HEK293 (cell line): ENCODE data around the gene RRM1.
"Not testable (repeated sequence)": the region's sequence is repeated elsewhere in the genome, so short reads cannot be mapped to it uniquely, and the experiment has no call there.

Experiments
- CTCF ChIA-PET: fragments of 350-600 bp; formaldehyde crosslinking; extraction: SDS; loops from one replicate; lab custom pipeline; 2021; ENCODE audit warnings: antibody characterized with exemption; lab: Yijun Ruan, JAX
- POLR2A ChIA-PET: fragments of 300-600 bp; formaldehyde crosslinking; extraction: SDS; loops from one replicate; lab custom pipeline; 2020; ENCODE audit warnings: antibody characterized with exemption, inconsistent platforms; lab: Yijun Ruan, JAX
- H3K27ac ChIP-seq: fragments of 200-500 bp; sonication (Bioruptor generic); 2 replicates; pipeline ENCODE4 v1.5.1; 2014; ENCODE audit warnings: low read depth, low read length, control low read depth, inconsistent platforms; ENCODE audit errors: extremely low read depth
- H3K36me3 ChIP-seq, 2 experiments: fragments of 200-500 bp in 1 of 2; sonication (Bioruptor generic) in 1 of 2; 1 replicate in 1 of 2; 2 replicates in 1 of 2; pipeline ENCODE4 v1.5.1; 2014 to 2017; ENCODE audit warnings: inconsistent platforms in 2 of 2, low read length in 2 of 2; ENCODE audit not compliant: control insufficient read depth in 2 of 2, insufficient read depth in 1 of 2
- H3K4me1 ChIP-seq: fragments of 200-500 bp; sonication (Bioruptor generic); 2 replicates; pipeline ENCODE4 v1.5.1; 2014; ENCODE audit warnings: mild to moderate bottlenecking, low read length, inconsistent platforms; ENCODE audit not compliant: control insufficient read depth, insufficient read depth
- H3K4me3 ChIP-seq: 2 replicates; pipeline ENCODE4 v1.5.1; 2011; ENCODE audit warnings: low read depth, mild to moderate bottlenecking, control low read depth, low read length, moderate library complexity
- H3K9me3 ChIP-seq: fragments of 200-500 bp; sonication (Bioruptor generic); 2 replicates; pipeline ENCODE4 v1.5.1; 2014; ENCODE audit warnings: low read depth, low read length, inconsistent platforms; ENCODE audit not compliant: control insufficient read depth, insufficient read depth
- HOXA7 ChIP-seq: sonication (generic); formaldehyde crosslinking; IDR thresholded peaks from 2 replicates; pipeline ENCODE4 v1.8.1; 2022; ENCODE audit warnings: missing genetic modification reagents, borderline replicate concordance
- OVOL3 ChIP-seq: fragments of 450-650 bp; formaldehyde crosslinking; IDR thresholded peaks from 2 replicates; pipeline ENCODE4 v1.5.1; 2016; ENCODE audit warnings: missing biosample characterization, missing genetic modification characterization
- YY1 ChIP-seq: fragments of 450-650 bp; formaldehyde crosslinking; IDR thresholded peaks from 2 replicates; pipeline ENCODE4 v1.5.1; 2018; ENCODE audit warnings: missing biosample characterization, missing genetic modification characterization
- ZBTB17 ChIP-seq: fragments of 450-650 bp; formaldehyde crosslinking; IDR thresholded peaks from 2 replicates; pipeline ENCODE4 v1.5.1; 2016; ENCODE audit warnings: missing biosample characterization, missing genetic modification characterization
- ZBTB8A ChIP-seq: fragments of 450-650 bp; formaldehyde crosslinking; IDR thresholded peaks from 2 replicates; pipeline ENCODE4 v1.5.1; 2016; ENCODE audit warnings: missing biosample characterization, missing genetic modification characterization
- ZNF10 ChIP-seq: fragments of 450-650 bp; formaldehyde crosslinking; IDR thresholded peaks from 2 replicates; pipeline ENCODE4 v1.5.1; 2017; ENCODE audit warnings: missing biosample characterization, missing genetic modification characterization
- ZNF140 ChIP-seq: fragments of 450-650 bp; formaldehyde crosslinking; IDR thresholded peaks from 2 replicates; pipeline ENCODE4 v1.5.1; 2016; ENCODE audit warnings: missing biosample characterization, missing genetic modification characterization
- ZNF155 ChIP-seq: fragments of 450-650 bp; formaldehyde crosslinking; IDR thresholded peaks from 2 replicates; pipeline ENCODE4 v1.5.1; 2016; ENCODE audit warnings: missing biosample characterization, missing genetic modification characterization
- ZNF184 ChIP-seq: fragments of 450-650 bp; IDR thresholded peaks from 2 replicates; pipeline ENCODE4 v1.5.1; 2018; ENCODE audit warnings: missing biosample characterization, mild to moderate bottlenecking, missing genetic modification characterization
- ZNF202 ChIP-seq: fragments of 450-650 bp; formaldehyde crosslinking; IDR thresholded peaks from 2 replicates; pipeline ENCODE4 v1.5.1; 2016; ENCODE audit warnings: missing biosample characterization, missing genetic modification characterization, borderline replicate concordance
- ZNF221 ChIP-seq: fragments of 450-650 bp; formaldehyde crosslinking; IDR thresholded peaks from 2 replicates; pipeline ENCODE4 v1.5.1; 2017; ENCODE audit warnings: missing biosample characterization, missing genetic modification characterization, borderline replicate concordance
- ZNF248 ChIP-seq: fragments of 450-650 bp; formaldehyde crosslinking; IDR thresholded peaks from 2 replicates; pipeline ENCODE4 v1.5.1; 2017; ENCODE audit warnings: missing biosample characterization, missing genetic modification characterization
- ZNF311 ChIP-seq: fragments of 450-650 bp; formaldehyde crosslinking; IDR thresholded peaks from 2 replicates; pipeline ENCODE4 v1.5.1; 2017; ENCODE audit warnings: missing biosample characterization, missing genetic modification characterization, borderline replicate concordance
- ZNF354C ChIP-seq: fragments of 450-650 bp; formaldehyde crosslinking; IDR thresholded peaks from 2 replicates; pipeline ENCODE4 v1.5.1; 2016; ENCODE audit warnings: missing biosample characterization, missing genetic modification characterization, low read depth, borderline replicate concordance
- ZNF404 ChIP-seq: fragments of 450-650 bp; formaldehyde crosslinking; IDR thresholded peaks from 2 replicates; pipeline ENCODE4 v1.5.1; 2017; ENCODE audit warnings: missing biosample characterization, missing genetic modification characterization
- ZNF529 ChIP-seq: fragments of 450-650 bp; formaldehyde crosslinking; IDR thresholded peaks from 2 replicates; pipeline ENCODE4 v1.5.1; 2017; ENCODE audit warnings: missing genetic modification characterization, missing biosample characterization; ENCODE audit not compliant: insufficient replicate concordance
- ZNF626 ChIP-seq: fragments of 450-650 bp; sonication (Bioruptor Pico); formaldehyde crosslinking; IDR thresholded peaks from 2 replicates; pipeline ENCODE4 v1.5.1; 2018; ENCODE audit warnings: missing biosample characterization, missing genetic modification characterization, inconsistent platforms
- ZNF658 ChIP-seq: fragments of 450-650 bp; formaldehyde crosslinking; IDR thresholded peaks from 2 replicates; pipeline ENCODE4; 2016; ENCODE audit warnings: missing biosample characterization, missing genetic modification characterization
- ZNF660 ChIP-seq: fragments of 450-650 bp; IDR thresholded peaks from 2 replicates; pipeline ENCODE4 v1.5.1; 2018; ENCODE audit warnings: missing biosample characterization, mild to moderate bottlenecking, missing genetic modification characterization
- TF ChIP-seq, protein P1 (sequence below): fragments of 450-650 bp; IDR thresholded peaks from 2 replicates; pipeline ENCODE4 v1.5.1; 2018; ENCODE audit warnings: missing biosample characterization, mild to moderate bottlenecking, missing genetic modification characterization
- TF ChIP-seq, protein P2 (sequence below): fragments of 450-650 bp; formaldehyde crosslinking; IDR thresholded peaks from 2 replicates; pipeline ENCODE4 v1.5.1; 2016; ENCODE audit warnings: missing biosample characterization, missing genetic modification characterization
- TF ChIP-seq, protein P3 (sequence below): fragments of 450-650 bp; IDR thresholded peaks from 2 replicates; pipeline ENCODE4 v1.5.1; 2018; ENCODE audit warnings: missing biosample characterization, missing genetic modification characterization
- TF ChIP-seq, protein P4 (sequence below): fragments of 450-650 bp; formaldehyde crosslinking; IDR thresholded peaks from 2 replicates; pipeline ENCODE4 v1.5.1; 2016; ENCODE audit warnings: missing biosample characterization, missing genetic modification characterization, borderline replicate concordance

The RRM1 gene

DNA sequence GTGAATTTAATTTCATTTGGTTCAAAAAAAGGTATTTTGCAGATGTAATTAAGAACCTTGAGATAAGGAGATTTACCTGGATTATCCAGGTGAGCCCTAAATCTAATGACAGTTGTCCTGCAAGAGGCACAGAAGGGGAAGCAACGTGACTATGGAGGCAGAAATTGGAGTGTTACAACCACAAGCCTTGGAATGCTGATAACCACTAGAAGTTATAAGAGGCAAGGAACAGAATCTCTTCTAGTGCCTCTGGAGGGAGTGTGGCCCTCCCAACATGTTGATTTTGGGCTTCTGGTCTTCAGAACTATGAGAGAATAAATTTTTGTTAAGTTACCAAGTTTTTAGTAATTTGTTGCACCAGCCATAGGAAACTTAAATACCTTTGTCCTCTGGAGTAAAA is 32.8 kb downstream of the RRM1 start:
- no peaks in the 10 kb centered on the region for H3K4me1 ChIP-seq
- no peak for TF ChIP-seq ZNF354C (tag by site-specific recombination)
- no peak for TF ChIP-seq ZNF155 (tag by site-specific recombination)
- no peak for TF ChIP-seq OVOL3 (tag by site-specific recombination)
- no peak for TF ChIP-seq ZNF660 (tag by site-specific recombination)
- TF ChIP-seq, protein P1, sequence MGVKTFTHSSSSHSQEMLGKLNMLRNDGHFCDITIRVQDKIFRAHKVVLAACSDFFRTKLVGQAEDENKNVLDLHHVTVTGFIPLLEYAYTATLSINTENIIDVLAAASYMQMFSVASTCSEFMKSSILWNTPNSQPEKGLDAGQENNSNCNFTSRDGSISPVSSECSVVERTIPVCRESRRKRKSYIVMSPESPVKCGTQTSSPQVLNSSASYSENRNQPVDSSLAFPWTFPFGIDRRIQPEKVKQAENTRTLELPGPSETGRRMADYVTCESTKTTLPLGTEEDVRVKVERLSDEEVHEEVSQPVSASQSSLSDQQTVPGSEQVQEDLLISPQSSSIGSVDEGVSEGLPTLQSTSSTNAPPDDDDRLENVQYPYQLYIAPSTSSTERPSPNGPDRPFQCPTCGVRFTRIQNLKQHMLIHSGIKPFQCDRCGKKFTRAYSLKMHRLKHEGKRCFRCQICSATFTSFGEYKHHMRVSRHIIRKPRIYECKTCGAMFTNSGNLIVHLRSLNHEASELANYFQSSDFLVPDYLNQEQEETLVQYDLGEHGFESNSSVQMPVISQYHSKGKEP (tag by site-specific recombination), result no peak
- TF ChIP-seq ZNF140 (tag by site-specific recombination), result no peak
- TF ChIP-seq ZNF248 (tag by site-specific recombination), result no peak
- TF ChIP-seq HOXA7 (CRISPR knock-in tag), result no peak
- no peak for TF ChIP-seq ZNF184
- TF ChIP-seq, protein P2, sequence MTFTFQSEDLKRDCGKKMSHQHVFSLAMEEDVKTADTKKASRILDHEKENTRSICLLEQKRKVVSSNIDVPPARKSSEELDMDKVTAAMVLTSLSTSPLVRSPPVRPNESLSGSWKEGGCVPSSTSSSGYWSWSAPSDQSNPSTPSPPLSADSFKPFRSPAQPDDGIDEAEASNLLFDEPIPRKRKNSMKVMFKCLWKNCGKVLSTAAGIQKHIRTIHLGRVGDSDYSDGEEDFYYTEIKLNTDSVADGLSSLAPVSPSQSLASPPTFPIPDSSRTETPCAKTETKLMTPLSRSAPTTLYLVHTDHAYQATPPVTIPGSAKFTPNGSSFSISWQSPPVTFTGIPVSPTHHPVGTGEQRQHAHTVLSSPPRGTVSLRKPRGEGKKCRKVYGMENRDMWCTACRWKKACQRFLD, result no peak
- TF ChIP-seq ZNF529 (tag by site-specific recombination), result no peak
- TF ChIP-seq ZNF202 (tag by site-specific recombination), result no peak
- TF ChIP-seq, all 188 proteins: peak for 0
- Histone ChIP-seq H3K36me3 (peaks cover 29 to 94% of the 10 kb centered on the region in 2 experiments), H3K27ac (no peak overlapping the region), H3K4me3 (no peak overlapping the region), H3K9me3 (no peaks in the 10 kb centered on the region)
- ChIA-PET POLR2A (no interaction called here), CTCF (interaction anchor here (0.5 to 0.6 kb wide), 2 partner anchors 401 to 786 kb away, joined by 4 read pairs; no protein-coding TSS in a partner anchor)

DNA sequence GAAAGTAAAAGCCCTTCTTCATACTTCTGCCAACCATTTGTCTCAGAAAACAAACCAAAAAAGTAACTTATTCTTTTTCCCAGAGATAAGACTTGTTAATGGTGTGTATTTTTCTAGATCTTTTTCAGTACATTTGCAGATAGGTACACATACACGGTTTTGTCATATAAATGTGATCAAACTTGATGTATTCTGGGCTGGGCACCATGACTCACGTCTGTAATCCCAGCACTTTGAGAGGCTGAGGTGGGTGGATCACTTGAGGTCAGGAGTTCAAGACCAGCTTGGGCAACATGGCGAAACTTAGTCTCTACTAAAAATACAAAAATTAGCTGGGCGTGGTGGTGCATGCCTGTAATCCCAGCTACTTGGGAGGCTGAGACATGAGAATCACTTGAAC is 35.6 kb downstream of the RRM1 start:
- POLR2A ChIA-PET, H3K4me3 ChIP-seq, H3K4me1 ChIP-seq, H3K9me3 ChIP-seq, H3K27ac ChIP-seq, CTCF ChIA-PET: not testable (repeated sequence)
- H3K36me3 ChIP-seq, result peaks cover 21 to 97% of the 10 kb centered on the region in 2 experiments

DNA sequence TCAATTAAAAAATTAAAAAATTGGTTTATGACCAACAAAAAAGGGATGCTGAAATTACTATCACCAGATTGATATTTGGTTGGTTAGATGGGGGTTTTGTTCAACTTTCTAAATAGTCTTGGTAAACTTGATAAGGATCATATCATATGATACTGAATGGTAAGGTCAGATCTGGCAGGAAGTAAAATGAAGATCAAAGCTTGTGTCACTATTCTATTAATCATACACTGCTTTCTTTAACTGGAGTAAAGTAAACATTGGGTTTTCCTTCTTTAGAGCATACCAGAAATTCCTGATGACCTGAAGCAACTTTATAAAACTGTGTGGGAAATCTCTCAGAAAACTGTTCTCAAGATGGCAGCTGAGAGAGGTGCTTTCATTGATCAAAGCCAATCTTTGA is 40.2 kb downstream of the RRM1 start:
- CTCF ChIA-PET, result interaction anchor here (0.7 kb wide), 1 partner anchor 41 kb away, joined by 4 read pairs; no protein-coding TSS in a partner anchor
- Histone ChIP-seq H3K27ac (no peak overlapping the region), H3K9me3 (no peaks in the 10 kb centered on the region), H3K4me3 (no peak overlapping the region), H3K4me1 (no peaks in the 10 kb centered on the region), H3K36me3 (peaks cover 17 to 86% of the 10 kb centered on the region in 2 experiments; a peak in 2 of 3 replicates)
- POLR2A ChIA-PET, result no interaction called here
- no peak for TF ChIP-seq YY1 (tag by site-specific recombination)
- no peak for TF ChIP-seq ZBTB8A (tag by site-specific recombination)
- TF ChIP-seq ZNF140 (tag by site-specific recombination), result no peak
- TF ChIP-seq ZNF658 (tag by site-specific recombination), result no peak
- TF ChIP-seq ZNF626 (tag by site-specific recombination), result no peak
- no peak for TF ChIP-seq ZNF10 (tag by site-specific recombination)
- no peak for TF ChIP-seq ZNF221 (tag by site-specific recombination)
- TF ChIP-seq, protein P3, sequence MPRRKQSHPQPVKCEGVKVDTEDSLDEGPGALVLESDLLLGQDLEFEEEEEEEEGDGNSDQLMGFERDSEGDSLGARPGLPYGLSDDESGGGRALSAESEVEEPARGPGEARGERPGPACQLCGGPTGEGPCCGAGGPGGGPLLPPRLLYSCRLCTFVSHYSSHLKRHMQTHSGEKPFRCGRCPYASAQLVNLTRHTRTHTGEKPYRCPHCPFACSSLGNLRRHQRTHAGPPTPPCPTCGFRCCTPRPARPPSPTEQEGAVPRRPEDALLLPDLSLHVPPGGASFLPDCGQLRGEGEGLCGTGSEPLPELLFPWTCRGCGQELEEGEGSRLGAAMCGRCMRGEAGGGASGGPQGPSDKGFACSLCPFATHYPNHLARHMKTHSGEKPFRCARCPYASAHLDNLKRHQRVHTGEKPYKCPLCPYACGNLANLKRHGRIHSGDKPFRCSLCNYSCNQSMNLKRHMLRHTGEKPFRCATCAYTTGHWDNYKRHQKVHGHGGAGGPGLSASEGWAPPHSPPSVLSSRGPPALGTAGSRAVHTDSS (tag by site-specific recombination), result no peak
- TF ChIP-seq ZNF311 (tag by site-specific recombination), result no peak
- no peak for TF ChIP-seq ZBTB17
- no peak for TF ChIP-seq ZNF404 (tag by site-specific recombination)
- TF ChIP-seq, protein P4, sequence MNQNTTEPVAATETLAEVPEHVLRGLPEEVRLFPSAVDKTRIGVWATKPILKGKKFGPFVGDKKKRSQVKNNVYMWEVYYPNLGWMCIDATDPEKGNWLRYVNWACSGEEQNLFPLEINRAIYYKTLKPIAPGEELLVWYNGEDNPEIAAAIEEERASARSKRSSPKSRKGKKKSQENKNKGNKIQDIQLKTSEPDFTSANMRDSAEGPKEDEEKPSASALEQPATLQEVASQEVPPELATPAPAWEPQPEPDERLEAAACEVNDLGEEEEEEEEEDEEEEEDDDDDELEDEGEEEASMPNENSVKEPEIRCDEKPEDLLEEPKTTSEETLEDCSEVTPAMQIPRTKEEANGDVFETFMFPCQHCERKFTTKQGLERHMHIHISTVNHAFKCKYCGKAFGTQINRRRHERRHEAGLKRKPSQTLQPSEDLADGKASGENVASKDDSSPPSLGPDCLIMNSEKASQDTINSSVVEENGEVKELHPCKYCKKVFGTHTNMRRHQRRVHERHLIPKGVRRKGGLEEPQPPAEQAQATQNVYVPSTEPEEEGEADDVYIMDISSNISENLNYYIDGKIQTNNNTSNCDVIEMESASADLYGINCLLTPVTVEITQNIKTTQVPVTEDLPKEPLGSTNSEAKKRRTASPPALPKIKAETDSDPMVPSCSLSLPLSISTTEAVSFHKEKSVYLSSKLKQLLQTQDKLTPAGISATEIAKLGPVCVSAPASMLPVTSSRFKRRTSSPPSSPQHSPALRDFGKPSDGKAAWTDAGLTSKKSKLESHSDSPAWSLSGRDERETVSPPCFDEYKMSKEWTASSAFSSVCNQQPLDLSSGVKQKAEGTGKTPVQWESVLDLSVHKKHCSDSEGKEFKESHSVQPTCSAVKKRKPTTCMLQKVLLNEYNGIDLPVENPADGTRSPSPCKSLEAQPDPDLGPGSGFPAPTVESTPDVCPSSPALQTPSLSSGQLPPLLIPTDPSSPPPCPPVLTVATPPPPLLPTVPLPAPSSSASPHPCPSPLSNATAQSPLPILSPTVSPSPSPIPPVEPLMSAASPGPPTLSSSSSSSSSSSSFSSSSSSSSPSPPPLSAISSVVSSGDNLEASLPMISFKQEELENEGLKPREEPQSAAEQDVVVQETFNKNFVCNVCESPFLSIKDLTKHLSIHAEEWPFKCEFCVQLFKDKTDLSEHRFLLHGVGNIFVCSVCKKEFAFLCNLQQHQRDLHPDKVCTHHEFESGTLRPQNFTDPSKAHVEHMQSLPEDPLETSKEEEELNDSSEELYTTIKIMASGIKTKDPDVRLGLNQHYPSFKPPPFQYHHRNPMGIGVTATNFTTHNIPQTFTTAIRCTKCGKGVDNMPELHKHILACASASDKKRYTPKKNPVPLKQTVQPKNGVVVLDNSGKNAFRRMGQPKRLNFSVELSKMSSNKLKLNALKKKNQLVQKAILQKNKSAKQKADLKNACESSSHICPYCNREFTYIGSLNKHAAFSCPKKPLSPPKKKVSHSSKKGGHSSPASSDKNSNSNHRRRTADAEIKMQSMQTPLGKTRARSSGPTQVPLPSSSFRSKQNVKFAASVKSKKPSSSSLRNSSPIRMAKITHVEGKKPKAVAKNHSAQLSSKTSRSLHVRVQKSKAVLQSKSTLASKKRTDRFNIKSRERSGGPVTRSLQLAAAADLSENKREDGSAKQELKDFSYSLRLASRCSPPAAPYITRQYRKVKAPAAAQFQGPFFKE (tag by site-specific recombination), result no peak
